Endometrial microvascular endothelial cells (primary cell): ENCODE data around the gene PDZRN3. TPM values are rescaled to one million over a fixed set of nuclear protein-coding genes. Genes with fewer than 3 reads are reported as not detected.

Experiments
- in situ Hi-C: cut with HindIII; loops from 2 replicates; pipeline ENCODE4 v1.10.0; 2017; ENCODE audit warnings: low sequenced_read_pairs, low pct_unique_long_range_greater_than_20kb; ENCODE audit errors: inconsistent ontology term
- total RNA-seq: library from RNA; depleted of rRNA; stranded (reverse); fragments of >200 nt; gene quantifications from one replicate; pipeline ENCODE4 v1.2.3, GENCODE V29; 2015; ENCODE audit errors: inconsistent ontology term

PDZRN3 gene
- total RNA-seq, 1 donor from 2014 or later = not detected

- in situ Hi-C loops = no loop called here
Observed at GRCh38 chr3:73626106-73626505, 1.4 kb upstream of the PDZRN3 start.

GRCh38 chr3:73624017-73624820, 522 bp downstream of the PDZRN3 start:
- in situ Hi-C loops = no loop called here

GRCh38 chr3:73623346-73623745, 1.4 kb downstream of the PDZRN3 start:
- in situ Hi-C loops = no loop called here

GRCh38 chr3:73622091-73622805, 2.5 kb downstream of the PDZRN3 start:
- in situ Hi-C loops = no loop called here

GRCh38 chr3:73621388-73621787, 3.4 kb downstream of the PDZRN3 start:
- in situ Hi-C loops = no loop called here

- in situ Hi-C loops = no loop called here
Observed at GRCh38 chr3:73618461-73618860, 6.3 kb downstream of the PDZRN3 start.

GRCh38 chr3:73616056-73616455, 8.7 kb downstream of the PDZRN3 start:
- in situ Hi-C loops = no loop called here

GRCh38 chr3:73614419-73614818, 10.3 kb downstream of the PDZRN3 start:
- in situ Hi-C loops = no loop called here

- in situ Hi-C loops = no loop called here
Observed at GRCh38 chr3:73611176-73611575, 13.6 kb downstream of the PDZRN3 start.

- in situ Hi-C loops = no loop called here
Observed at GRCh38 chr3:73610493-73610892, 14.2 kb downstream of the PDZRN3 start.

GRCh38 chr3:73609655-73610054, 15.1 kb downstream of the PDZRN3 start:
- in situ Hi-C loops = no loop called here

GRCh38 chr3:73609315-73609641, 15.5 kb downstream of the PDZRN3 start:
- in situ Hi-C loops = no loop called here

- in situ Hi-C loops = no loop called here
Observed at GRCh38 chr3:73608456-73609314, 16.1 kb downstream of the PDZRN3 start.

- in situ Hi-C loops = no loop called here
Observed at GRCh38 chr3:73605861-73606260, 18.9 kb downstream of the PDZRN3 start.

GRCh38 chr3:73605412-73605811, 19.3 kb downstream of the PDZRN3 start:
- in situ Hi-C loops = no loop called here

- in situ Hi-C loops = no loop called here
Observed at GRCh38 chr3:73604451-73604850, 20.3 kb downstream of the PDZRN3 start.

- in situ Hi-C loops = no loop called here
Observed at GRCh38 chr3:73603762-73604171, 21.0 kb downstream of the PDZRN3 start.

GRCh38 chr3:73602170-73602569, 22.6 kb downstream of the PDZRN3 start:
- in situ Hi-C loops = no loop called here

GRCh38 chr3:73601481-73601880, 23.3 kb downstream of the PDZRN3 start:
- in situ Hi-C loops = no loop called here

- in situ Hi-C loops = no loop called here
Observed at GRCh38 chr3:73601011-73601410, 23.7 kb downstream of the PDZRN3 start.
